ENCODE measurements around the gene AEBP1.
"Not testable (repeated sequence)": the region's sequence is repeated elsewhere in the genome, so short reads cannot be mapped to it uniquely, and the experiment has no call there.

AEBP1 gene

DNA sequence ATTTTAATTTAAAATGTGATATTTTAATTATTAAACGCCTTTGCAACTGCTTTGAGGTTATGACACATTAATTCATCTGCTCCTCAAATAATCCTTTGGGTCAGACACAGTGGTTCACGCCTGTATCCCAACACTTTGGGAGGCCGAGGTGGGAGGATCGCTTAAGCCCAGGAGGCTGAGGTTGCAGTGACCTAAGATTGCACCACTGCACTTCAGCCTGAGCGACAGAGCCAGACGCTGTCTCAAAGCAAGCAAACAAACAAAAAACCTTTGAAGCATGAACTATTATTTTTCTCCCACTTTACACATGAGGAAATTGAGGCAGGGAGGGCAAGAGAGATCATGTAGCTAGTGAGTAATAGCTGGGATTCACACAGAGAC is 20.7 kb downstream of the AEBP1 start:
- TF ChIP-seq, protein P1, sequence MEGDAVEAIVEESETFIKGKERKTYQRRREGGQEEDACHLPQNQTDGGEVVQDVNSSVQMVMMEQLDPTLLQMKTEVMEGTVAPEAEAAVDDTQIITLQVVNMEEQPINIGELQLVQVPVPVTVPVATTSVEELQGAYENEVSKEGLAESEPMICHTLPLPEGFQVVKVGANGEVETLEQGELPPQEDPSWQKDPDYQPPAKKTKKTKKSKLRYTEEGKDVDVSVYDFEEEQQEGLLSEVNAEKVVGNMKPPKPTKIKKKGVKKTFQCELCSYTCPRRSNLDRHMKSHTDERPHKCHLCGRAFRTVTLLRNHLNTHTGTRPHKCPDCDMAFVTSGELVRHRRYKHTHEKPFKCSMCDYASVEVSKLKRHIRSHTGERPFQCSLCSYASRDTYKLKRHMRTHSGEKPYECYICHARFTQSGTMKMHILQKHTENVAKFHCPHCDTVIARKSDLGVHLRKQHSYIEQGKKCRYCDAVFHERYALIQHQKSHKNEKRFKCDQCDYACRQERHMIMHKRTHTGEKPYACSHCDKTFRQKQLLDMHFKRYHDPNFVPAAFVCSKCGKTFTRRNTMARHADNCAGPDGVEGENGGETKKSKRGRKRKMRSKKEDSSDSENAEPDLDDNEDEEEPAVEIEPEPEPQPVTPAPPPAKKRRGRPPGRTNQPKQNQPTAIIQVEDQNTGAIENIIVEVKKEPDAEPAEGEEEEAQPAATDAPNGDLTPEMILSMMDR (conservative IDR thresholded peaks at IDR 0.05; ENCODE audit: control insufficient read depth, insufficient read depth, low read depth, low read length): no peak

DNA sequence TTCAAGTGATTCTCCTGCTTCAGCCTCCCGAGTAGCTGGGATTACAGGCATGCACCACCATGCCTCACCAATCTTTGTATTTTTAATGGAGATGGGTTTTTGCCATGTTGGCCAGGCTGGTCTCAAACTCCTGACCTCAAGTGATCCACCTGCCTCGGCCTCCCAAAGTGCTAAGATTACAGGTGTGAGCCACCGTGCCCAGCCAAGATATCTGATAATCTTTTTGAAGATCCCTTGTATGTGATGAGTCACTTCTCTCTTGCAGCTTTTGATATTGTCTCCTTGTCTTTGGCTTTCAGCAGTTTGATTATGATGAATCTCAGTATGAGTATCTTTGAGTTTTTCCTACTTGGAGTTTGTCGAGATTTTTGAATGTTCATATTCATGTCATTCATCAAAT is 22.4 kb downstream of the AEBP1 start:
- H3K4me3 ChIP-seq (ENCODE audit: control insufficient read depth, low read depth, low read length); DNase-seq (ENCODE audit: low read depth): not testable (repeated sequence)

More for the DNA sequence above, 20.7 kb downstream of the AEBP1 start:
- no peak overlapping the region for H3K4me3 ChIP-seq (ENCODE audit: control insufficient read depth, low read depth, low read length)
- DNase-seq (ENCODE audit: low read depth): no peak

DNA sequence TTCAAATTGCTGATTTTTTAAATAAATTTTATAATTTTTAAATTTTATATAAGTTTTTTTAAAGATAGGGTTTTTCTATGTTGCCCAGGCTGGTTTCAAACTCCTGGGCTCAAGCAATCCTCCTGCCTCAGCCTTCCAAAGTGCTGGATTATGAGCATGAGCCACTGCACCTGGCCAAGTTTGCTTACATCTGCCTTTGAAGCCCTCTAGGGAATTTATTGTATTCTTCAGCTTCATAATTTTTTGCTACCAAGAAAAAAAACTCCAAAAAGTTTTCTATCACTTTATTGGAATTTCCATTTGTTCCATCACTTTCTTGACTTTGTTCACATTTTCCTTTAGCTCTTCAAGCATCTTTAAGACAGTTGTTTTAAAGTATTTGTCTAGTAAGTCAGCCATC is 23.0 kb downstream of the AEBP1 start:
- TF ChIP-seq, protein P1 (conservative IDR thresholded peaks at IDR 0.05; ENCODE audit: control insufficient read depth, insufficient read depth, low read depth, low read length): no peak
- DNase-seq (ENCODE audit: low read depth): no peak

DNA sequence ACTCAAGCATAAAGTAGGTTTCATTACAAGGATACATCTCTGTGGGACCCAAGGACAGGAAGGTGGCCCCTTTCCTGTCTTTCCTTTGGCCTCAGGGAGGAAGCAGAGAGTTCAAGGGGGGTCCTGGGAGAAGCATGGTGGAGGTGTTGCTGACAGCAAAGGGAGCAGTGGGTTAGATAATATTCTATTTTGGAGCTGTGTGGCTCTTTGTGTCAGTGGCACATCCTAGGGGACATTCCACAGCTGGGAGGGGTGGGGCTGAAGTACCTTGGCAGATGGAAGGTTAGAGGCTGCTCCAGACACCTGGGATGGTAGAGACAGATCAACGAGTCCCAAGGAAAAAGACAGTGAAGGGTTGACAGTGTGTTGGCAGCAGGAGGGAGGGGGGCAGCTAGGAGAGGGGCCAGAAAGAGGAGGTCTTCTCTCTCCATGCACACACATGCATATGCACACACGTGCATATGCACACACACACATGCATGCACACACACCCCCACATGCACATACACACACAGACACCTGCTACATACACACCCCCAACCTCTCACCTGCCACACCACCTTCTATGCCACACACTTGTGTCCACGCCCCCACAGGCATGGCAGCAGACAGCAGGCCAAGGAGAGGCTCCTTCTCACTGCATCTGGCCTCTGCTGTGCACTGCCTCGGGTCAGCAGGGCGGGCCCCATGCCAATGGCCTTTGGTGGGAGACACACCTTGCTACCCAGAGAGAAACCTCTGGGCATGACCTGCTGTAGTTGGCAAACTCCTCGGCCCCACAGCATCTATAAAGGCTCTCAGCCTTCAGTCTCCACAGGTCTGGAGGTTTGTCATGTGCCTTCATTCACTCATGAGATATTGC is 24.8 kb downstream of the AEBP1 start:
- TF ChIP-seq, protein P1 (conservative IDR thresholded peaks at IDR 0.05; ENCODE audit: control insufficient read depth, insufficient read depth, low read depth, low read length): no peak
- H3K4me3 ChIP-seq (ENCODE audit: control insufficient read depth, low read depth, low read length): no peak overlapping the region
- DNase-seq (ENCODE audit: low read depth): no peak

More for the DNA sequence above, 23.0 kb downstream of the AEBP1 start:
- no peak overlapping the region for H3K4me3 ChIP-seq (ENCODE audit: control insufficient read depth, low read depth, low read length)

DNA sequence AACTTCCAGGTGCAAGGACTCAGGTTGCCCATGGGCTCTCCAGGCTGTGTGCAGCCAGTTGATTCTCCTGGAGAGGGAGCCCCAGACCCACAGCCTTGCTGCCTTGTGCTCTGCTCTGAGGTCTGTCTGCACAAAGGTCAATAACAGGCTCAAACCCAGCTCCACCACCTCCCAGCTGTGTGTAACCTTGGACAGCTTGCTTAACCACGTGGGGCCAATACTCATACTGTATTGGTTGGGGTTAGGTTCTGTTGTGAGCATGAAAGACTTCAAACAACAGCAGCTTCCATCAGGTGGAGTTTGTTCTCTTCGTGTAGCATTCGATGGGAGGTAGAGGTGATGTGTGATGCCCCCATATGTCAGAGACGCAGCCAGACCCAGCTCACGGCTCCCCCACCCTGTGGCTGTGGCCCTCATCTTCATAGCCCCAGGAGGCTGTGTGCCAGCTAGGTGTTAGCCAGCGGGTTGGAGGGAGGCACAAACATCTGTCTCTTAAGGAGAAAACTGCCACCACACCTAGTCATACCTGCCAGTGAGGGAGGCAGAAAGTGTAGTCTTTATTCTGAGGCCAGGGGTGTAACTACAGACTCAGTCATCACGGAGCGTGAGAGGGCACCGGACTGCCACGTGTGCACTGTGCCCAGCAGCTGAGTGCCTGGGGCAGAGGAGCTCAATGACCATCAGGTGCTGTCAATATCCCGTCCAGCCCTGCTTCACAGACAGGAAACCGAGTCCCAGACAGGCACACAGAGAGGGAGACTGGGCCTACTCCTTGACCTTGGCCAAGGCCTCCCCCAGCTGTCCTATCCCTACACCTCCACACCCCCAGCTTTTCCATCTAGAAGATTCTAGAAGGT is 27.3 kb downstream of the AEBP1 start:
- TF ChIP-seq, protein P1 (conservative IDR thresholded peaks at IDR 0.05; ENCODE audit: control insufficient read depth, insufficient read depth, low read depth, low read length): peak; percentile 35
- peak; percentile 41 for DNase-seq (ENCODE audit: low read depth)
- no peak overlapping the region for H3K4me3 ChIP-seq (ENCODE audit: control insufficient read depth, low read depth, low read length)

DNA sequence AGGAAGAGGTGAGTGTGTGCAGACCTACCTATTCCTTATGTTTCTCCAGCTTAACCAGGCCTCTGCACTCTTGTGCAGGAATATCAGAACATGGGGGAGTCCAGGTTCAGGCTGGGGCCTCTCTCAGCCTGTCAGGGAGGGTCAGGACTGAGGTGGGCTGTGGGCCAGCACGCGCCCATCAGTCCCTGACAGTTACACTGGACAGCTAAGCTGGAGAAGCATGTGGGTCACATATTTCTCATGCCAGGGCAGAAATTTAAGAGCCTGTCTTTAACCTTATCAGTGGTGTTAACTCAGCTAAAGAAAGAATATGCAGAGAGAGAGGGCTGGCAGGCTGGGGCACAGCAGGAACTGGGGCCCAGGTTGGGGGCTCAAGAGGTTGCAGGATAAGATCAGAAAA is 27.9 kb downstream of the AEBP1 start:
- TF ChIP-seq, protein P1 (conservative IDR thresholded peaks at IDR 0.05; ENCODE audit: control insufficient read depth, insufficient read depth, low read depth, low read length): no peak
- H3K4me3 ChIP-seq (ENCODE audit: control insufficient read depth, low read depth, low read length): no peak overlapping the region
- DNase-seq (ENCODE audit: low read depth): no peak

DNA sequence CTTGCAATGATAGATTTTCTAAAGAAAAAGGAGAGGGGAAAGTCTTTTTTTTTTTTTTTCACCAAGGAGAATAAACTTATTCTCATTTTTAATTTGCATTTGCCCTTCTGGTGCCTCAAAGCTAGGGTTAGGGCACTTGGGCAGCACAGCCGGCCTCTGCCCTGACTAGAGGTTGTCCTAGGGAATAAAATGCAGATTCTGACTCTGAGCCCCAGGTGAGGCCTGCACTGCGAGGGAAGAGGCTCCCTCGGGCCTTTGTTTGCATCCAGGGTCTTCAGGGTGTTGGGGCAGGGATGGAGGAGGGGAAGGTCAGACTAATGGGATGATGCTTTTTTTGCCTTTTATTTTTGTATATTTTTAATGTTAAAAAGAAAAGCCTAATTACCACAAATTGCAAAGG is 29.1 kb downstream of the AEBP1 start:
- no peak overlapping the region for H3K4me3 ChIP-seq (ENCODE audit: control insufficient read depth, low read depth, low read length)
- DNase-seq (ENCODE audit: low read depth): no peak
- TF ChIP-seq, protein P1 (conservative IDR thresholded peaks at IDR 0.05; ENCODE audit: control insufficient read depth, insufficient read depth, low read depth, low read length): no peak
